H9 (cell line): Measurements from ENCODE around the gene KCND2. TPM values are rescaled to one million over a fixed set of nuclear protein-coding genes. Genes with fewer than 3 reads are reported as not detected.

ENCODE experiments used
- DNase-seq: peaks from one replicate; pipeline ENCODE4 v3.0.0-alpha.2; 2017
- H2AFZ ChIP-seq: one replicate; pipeline ENCODE4 v1.6.1; 2013; ENCODE audit warnings: mild to moderate bottlenecking, low read length, control low read depth, moderate library complexity
- H2AK5ac ChIP-seq: 2 replicates; pipeline ENCODE4 v1.6.1; 2013; ENCODE audit warnings: low read length, control low read depth, mixed read lengths; ENCODE audit not compliant: insufficient read length
- H2BK120ac ChIP-seq: one replicate; pipeline ENCODE4 v1.6.1; 2013; ENCODE audit warnings: low read depth, mild to moderate bottlenecking, low read length, control low read depth, inconsistent platforms; ENCODE audit not compliant: poor library complexity, severe bottlenecking
- H2BK12ac ChIP-seq: 2 replicates; pipeline ENCODE4 v1.6.1; 2013; ENCODE audit warnings: low read length, control low read depth, mixed read lengths, low read depth; ENCODE audit not compliant: insufficient read length
- H2BK15ac ChIP-seq: 2 replicates; pipeline ENCODE4 v1.6.1; 2013; ENCODE audit warnings: low read depth, low read length, control low read depth
- H2BK20ac ChIP-seq: one replicate; pipeline ENCODE4 v1.6.1; 2013; ENCODE audit warnings: low read depth, mild to moderate bottlenecking, low read length, control low read depth, inconsistent platforms; ENCODE audit not compliant: poor library complexity, severe bottlenecking
- H2BK5ac ChIP-seq: 2 replicates; pipeline ENCODE4 v1.6.1; 2013; ENCODE audit warnings: low read length, control low read depth, mixed read lengths; ENCODE audit not compliant: insufficient read length
- H3K14ac ChIP-seq: 2 replicates; pipeline ENCODE4 v1.6.1; 2013; ENCODE audit warnings: low read length, control low read depth; ENCODE audit not compliant: insufficient read depth
- H3K18ac ChIP-seq: 2 replicates; pipeline ENCODE4 v1.6.1; 2013; ENCODE audit warnings: low read depth, mild to moderate bottlenecking, mixed read lengths, low read length, control low read depth; ENCODE audit not compliant: insufficient read length
- H3K23ac ChIP-seq: 2 replicates; pipeline ENCODE4 v1.6.1; 2013; ENCODE audit warnings: low read length, control low read depth, mixed read lengths, low read depth; ENCODE audit not compliant: insufficient read length
- H3K23me2 ChIP-seq: 2 replicates; pipeline ENCODE4 v1.6.1; 2013; ENCODE audit warnings: low read depth, mild to moderate bottlenecking, mixed read lengths, low read length, control low read depth; ENCODE audit not compliant: insufficient read length, poor library complexity, severe bottlenecking
- H3K27ac ChIP-seq: 2 replicates; pipeline ENCODE4 v1.5.1; 2013; ENCODE audit warnings: low read length, control low read depth, mixed read lengths, low read depth; ENCODE audit not compliant: insufficient read length
- H3K27me3 ChIP-seq: 2 replicates; pipeline ENCODE4 v1.6.1; 2013; ENCODE audit warnings: low read length, control low read depth, inconsistent platforms; ENCODE audit not compliant: insufficient read depth
- H3K4ac ChIP-seq: 2 replicates; pipeline ENCODE4 v1.6.1; 2013; ENCODE audit warnings: low read depth, mild to moderate bottlenecking, control low read depth, inconsistent platforms, low read length, moderate library complexity
- H3K4me1 ChIP-seq: 2 replicates; pipeline ENCODE4 v1.6.1; 2013; ENCODE audit warnings: low read length, control low read depth, inconsistent platforms; ENCODE audit not compliant: insufficient read depth
- H3K4me2 ChIP-seq: 2 replicates; pipeline ENCODE4 v1.6.1; 2013; ENCODE audit warnings: low read length, control low read depth, mixed read lengths; ENCODE audit not compliant: insufficient read length, insufficient read depth
- H3K56ac ChIP-seq: 2 replicates; pipeline ENCODE4 v1.6.1; 2013; ENCODE audit warnings: low read depth, mild to moderate bottlenecking, mixed read lengths, low read length, control low read depth; ENCODE audit not compliant: insufficient read length
- H3K79me1 ChIP-seq: 2 replicates; pipeline ENCODE4 v1.6.1; 2013; ENCODE audit warnings: low read depth, mild to moderate bottlenecking, moderate library complexity, low read length, control low read depth, inconsistent platforms; ENCODE audit not compliant: insufficient read depth, poor library complexity, severe bottlenecking
- H3K79me2 ChIP-seq: 2 replicates; pipeline ENCODE4 v1.6.1; 2013; ENCODE audit warnings: low read length, control low read depth, inconsistent platforms; ENCODE audit not compliant: insufficient read depth
- H3K9ac ChIP-seq: 2 replicates; pipeline ENCODE4 v1.6.1; 2013; ENCODE audit warnings: low read length, control low read depth, mixed read lengths; ENCODE audit not compliant: insufficient read length; ENCODE audit errors: extremely low read depth
- H3K9me3 ChIP-seq: one replicate; pipeline ENCODE4 v1.6.1; 2013; ENCODE audit warnings: low read depth, low read length, inconsistent platforms; ENCODE audit not compliant: control insufficient read depth
- H3T11ph ChIP-seq: one replicate; pipeline ENCODE4 v1.6.1; 2013; ENCODE audit warnings: mild to moderate bottlenecking, low read length, control low read depth, inconsistent platforms
- H4K20me1 ChIP-seq: one replicate; pipeline ENCODE4 v1.6.1; 2013; ENCODE audit not compliant: control insufficient read depth, insufficient read length, insufficient read depth
- H4K5ac ChIP-seq: 2 replicates; pipeline ENCODE4 v1.6.1; 2013; ENCODE audit warnings: low read depth, mild to moderate bottlenecking, mixed read lengths, low read length, control low read depth; ENCODE audit not compliant: insufficient read length
- H4K8ac ChIP-seq: replicated peaks from 2 replicates; pipeline ENCODE4 v1.6.1; 2013; ENCODE audit warnings: low read length, control low read depth, mixed read lengths, low read depth; ENCODE audit not compliant: insufficient read length
- H4K91ac ChIP-seq: 2 replicates; pipeline ENCODE4 v1.6.1; 2013; ENCODE audit warnings: low read depth, mild to moderate bottlenecking, moderate library complexity, mixed read lengths, low read length, control low read depth; ENCODE audit not compliant: insufficient read length
- H3K27ac Mint-ChIP-seq, 3 experiments: 2 replicates in 2 of 3; 3 replicates in 1 of 3; pipeline ENCODE4 v1.8.0; 2020 to 2021; ENCODE audit warnings: mixed read lengths in 3 of 3, mild to moderate bottlenecking in 1 of 3, moderate library complexity in 1 of 3
- H3K27me3 Mint-ChIP-seq: 2 replicates; pipeline ENCODE4 v1.8.0; 2021; ENCODE audit warnings: low read depth, mild to moderate bottlenecking, moderate library complexity, mixed read lengths
- H3K36me3 Mint-ChIP-seq, 3 experiments: 2 replicates in 2 of 3; 3 replicates in 1 of 3; pipeline ENCODE4 v1.8.0; 2020 to 2021; ENCODE audit warnings: low read depth in 3 of 3, mixed read lengths in 3 of 3; ENCODE audit not compliant: insufficient read depth in 1 of 3
- H3K4me1 Mint-ChIP-seq, 2 experiments: 2 replicates each; pipeline ENCODE4 v1.8.0; 2020; ENCODE audit warnings: mixed read lengths in 2 of 2
- H3K4me3 Mint-ChIP-seq, 2 experiments: 2 replicates in 1 of 2; 3 replicates in 1 of 2; pipeline ENCODE4 v1.8.0; 2020 to 2021; ENCODE audit warnings: mild to moderate bottlenecking in 2 of 2, mixed read lengths in 2 of 2, moderate library complexity in 1 of 2
- H3K9me3 Mint-ChIP-seq, 2 experiments: 2 replicates in 1 of 2; 3 replicates in 1 of 2; pipeline ENCODE4 v1.8.0; 2020; ENCODE audit warnings: mild to moderate bottlenecking in 2 of 2, mixed read lengths in 2 of 2, moderate library complexity in 1 of 2
- CTCF ChIP-seq: fragments of 200-600 bp; sonication (generic); conservative IDR thresholded peaks from 3 replicates; pipeline ENCODE4 v1.8.0; 2021; ENCODE audit warnings: antibody characterized with exemption, mild to moderate bottlenecking
- WGBS: extraction: QIAGEN DNeasy Blood & Tissue Kit; methylation state at CpG from one replicate; pipeline ENCODE4 v1.1.7; 2013; ENCODE audit warnings: missing lambda C conversion rate, low lambda C conversion rate, mixed read lengths; ENCODE audit not compliant: insufficient read length; ENCODE audit errors: extremely low coverage; 5-methylcytosine and 5-hydroxymethylcytosine counted together
- total RNA-seq: library from RNA; stranded (reverse); gene quantifications from 2 replicates; pipeline ENCODE4 v1.2.1, GENCODE V29; 2021

The KCND2 gene
- total RNA-seq, 1 experiment from 2014 or later, result 6.4 TPM

GRCh38 chr7:120311028-120311788 is 38.2 kb downstream of the KCND2 start:
- H3K9ac ChIP-seq, result no peak overlapping the region
- no peak overlapping the region for H3K14ac ChIP-seq
- no peak overlapping the region for H3T11ph ChIP-seq
- no peak overlapping the region for H3K27ac ChIP-seq
- no peak overlapping the region for H4K8ac ChIP-seq
- no peak overlapping the region for H3K4ac ChIP-seq
- DNase-seq, result no peak
- no peaks in the 10 kb centered on the region for H3K79me2 ChIP-seq
- no peak overlapping the region for H2AFZ ChIP-seq
- no peaks in the 10 kb centered on the region for H3K23me2 ChIP-seq
- H2BK20ac ChIP-seq, result no peak overlapping the region
- no peak overlapping the region for H3K4me2 ChIP-seq
- no peaks in the 10 kb centered on the region for H3K9me3 Mint-ChIP-seq
- H3K56ac ChIP-seq, result no peak overlapping the region
- H3K18ac ChIP-seq, result no peak overlapping the region
- H3K4me3 Mint-ChIP-seq, result no peak overlapping the region
- H2BK12ac ChIP-seq, result no peak overlapping the region
- H3K79me1 ChIP-seq, result no peaks in the 10 kb centered on the region
- H4K20me1 ChIP-seq, result no peaks in the 10 kb centered on the region
- H3K4me1 Mint-ChIP-seq, result peaks cover 0 to 2% of the 10 kb centered on the region in 2 experiments; a peak in 1 of 4 replicates
- no CpG with 5 or more reads among the region's 2 CpGs for WGBS
- H3K27me3 Mint-ChIP-seq, result no peaks in the 10 kb centered on the region
- H3K36me3 Mint-ChIP-seq, result no peaks in the 10 kb centered on the region
- H3K9me3 ChIP-seq, result no peaks in the 10 kb centered on the region
- H2BK120ac ChIP-seq, result no peak overlapping the region
- H4K5ac ChIP-seq, result no peak overlapping the region
- no peak overlapping the region for H3K23ac ChIP-seq
- H3K4me1 ChIP-seq, result no peaks in the 10 kb centered on the region
- H3K27ac Mint-ChIP-seq, result peak overlapping the region in 1 of 3 experiments; percentile 23; a peak in 2 of 7 replicates
- H4K91ac ChIP-seq, result no peak overlapping the region
- no peak overlapping the region for H2BK5ac ChIP-seq
- no peak overlapping the region for H2BK15ac ChIP-seq
- no peak for TF ChIP-seq CTCF
- no peak overlapping the region for H2AK5ac ChIP-seq
- H3K27me3 ChIP-seq, result no peaks in the 10 kb centered on the region
